Islet precursor cell (in vitro differentiated cells): Measurements from ENCODE around the gene ACBD4.
A peak's percentile ranks its signal among the peaks of the same experiment; 100 is the strongest.

ENCODE experiments used
- DNase-seq: peaks from one replicate; pipeline ENCODE4 v3.0.0-alpha.2; 2018

The ACBD4 gene

DNA sequence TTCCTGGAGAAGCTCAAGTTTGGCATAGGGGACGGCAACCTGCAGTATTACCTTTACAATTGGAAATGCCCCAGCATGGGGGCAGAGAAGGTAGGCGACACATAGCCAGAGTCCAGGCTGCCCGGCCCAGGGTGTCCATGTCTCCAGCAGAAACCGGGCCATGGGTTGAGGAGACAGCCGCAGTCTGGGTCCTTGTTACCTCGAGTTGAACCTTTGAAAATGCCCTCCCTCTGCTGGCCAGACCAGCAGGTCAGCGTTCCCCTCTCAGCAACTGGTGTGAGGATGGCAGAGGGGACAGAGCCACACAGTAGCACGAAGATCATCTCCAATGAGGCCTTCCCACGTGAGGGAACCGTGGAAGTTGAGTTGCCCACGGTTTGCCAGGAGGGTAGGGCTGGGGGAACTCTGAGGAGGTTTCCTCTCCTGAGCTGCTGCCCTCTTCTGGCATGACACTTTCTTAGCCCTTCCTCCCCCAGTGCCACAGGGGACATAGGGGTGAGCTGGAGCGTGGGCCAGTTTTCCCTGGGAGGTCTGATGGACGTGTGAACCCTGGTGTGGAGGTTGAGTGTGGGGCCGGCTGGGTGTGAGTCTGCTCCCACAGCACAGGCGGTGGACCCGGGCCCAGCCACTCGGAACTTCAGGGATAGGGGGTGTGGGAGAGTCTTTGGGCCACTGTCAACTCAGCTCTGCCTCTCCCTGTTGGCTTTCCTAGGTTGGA lies 30.4 kb upstream of the ACBD4 start:
- peak; percentile 52 for DNase-seq

DNA sequence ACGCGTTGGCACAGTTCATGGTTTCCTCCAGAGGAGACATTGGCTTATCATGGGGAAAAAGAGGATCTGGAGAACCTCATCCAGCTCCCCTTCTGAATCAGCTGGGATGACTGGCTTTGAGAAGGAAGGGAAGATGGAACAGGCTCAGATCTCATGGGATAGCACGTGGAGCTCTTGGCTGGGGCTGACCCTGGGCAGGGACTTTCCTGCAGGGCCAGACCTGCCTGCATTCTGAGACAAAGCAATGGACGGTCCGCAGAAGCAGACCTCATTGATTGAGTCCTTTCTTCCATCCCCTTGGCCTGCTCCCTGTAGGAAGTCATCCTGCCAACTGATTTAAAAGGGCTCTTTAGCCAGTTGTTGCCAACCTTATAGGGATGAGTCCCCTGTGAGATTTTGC lies 29.4 kb upstream of the ACBD4 start:
- DNase-seq, result no peak

DNA sequence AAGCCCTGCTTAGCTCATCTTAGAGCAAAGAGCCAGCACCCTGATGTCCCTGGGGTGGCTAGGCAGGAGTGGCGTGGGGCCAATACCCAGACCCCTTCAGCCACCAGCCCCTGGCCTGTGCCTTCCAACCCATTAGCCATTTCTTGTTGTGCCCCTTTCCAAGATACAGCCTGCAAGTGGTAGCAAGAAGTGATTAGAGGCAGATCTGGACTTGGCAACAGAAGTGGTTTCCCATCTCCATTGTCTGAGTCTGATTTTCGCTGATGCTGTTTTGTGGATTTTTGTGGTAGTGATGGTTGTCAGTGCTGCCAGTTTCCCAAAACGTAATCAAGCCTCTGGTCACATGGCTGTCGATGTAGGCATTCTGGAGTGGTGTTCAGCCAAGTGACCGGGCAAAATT lies 28.9 kb upstream of the ACBD4 start:
- DNase-seq, result no peak

DNA sequence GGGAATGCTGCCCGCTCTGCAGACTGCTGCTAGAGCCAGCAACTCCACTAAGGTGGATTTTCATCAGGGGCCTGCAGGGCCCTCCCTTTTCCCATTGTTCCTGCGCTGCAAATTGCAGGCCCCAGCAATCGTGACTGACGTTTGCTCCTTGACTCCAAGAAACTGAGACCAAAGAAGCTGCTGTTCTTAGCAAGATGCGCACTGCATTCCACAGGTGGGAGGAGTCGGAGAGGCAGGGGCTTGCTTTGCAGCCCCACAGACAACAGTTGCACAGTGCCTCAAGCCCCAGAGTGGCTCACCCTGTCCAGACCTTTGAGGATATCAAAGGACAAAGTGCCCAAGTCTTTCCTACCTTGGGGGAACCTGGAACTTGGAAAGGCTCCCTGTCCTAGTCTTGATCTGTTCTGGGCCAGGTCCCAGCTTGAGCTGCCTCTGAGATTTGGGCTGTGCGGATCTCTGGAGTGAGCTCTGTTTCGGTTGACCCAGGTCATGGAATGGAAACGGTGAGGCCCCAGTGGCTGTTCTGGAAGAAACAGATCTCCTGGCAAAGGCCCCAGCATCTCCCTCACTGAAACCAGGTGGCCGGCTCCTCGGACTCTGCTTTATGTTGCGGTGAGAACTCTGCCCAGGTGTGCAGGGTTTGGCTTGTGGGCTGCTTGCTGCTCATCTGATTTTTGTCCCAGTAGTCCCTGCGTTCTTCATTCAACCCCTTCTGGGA lies 28.0 kb upstream of the ACBD4 start:
- no peak for DNase-seq

DNA sequence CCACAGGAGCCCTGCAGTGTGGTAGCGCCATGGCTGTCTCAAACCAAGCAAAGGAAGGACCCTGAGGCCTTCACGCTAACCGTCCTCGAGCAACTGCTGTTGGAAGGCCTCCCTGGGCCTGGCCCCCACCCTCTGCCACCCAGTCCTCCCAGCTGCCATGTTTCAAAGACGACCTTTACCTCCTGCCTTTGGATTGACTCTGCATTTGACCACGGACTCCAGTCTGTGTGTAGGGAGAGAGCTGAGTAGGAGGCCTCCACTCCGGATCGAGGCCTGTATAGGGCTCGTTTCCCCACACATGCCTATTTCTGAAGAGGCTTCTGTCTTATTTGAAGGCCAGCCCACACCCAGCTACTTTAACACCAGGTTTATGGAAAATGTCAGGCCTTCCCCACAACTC lies 27.4 kb upstream of the ACBD4 start:
- no peak for DNase-seq

DNA sequence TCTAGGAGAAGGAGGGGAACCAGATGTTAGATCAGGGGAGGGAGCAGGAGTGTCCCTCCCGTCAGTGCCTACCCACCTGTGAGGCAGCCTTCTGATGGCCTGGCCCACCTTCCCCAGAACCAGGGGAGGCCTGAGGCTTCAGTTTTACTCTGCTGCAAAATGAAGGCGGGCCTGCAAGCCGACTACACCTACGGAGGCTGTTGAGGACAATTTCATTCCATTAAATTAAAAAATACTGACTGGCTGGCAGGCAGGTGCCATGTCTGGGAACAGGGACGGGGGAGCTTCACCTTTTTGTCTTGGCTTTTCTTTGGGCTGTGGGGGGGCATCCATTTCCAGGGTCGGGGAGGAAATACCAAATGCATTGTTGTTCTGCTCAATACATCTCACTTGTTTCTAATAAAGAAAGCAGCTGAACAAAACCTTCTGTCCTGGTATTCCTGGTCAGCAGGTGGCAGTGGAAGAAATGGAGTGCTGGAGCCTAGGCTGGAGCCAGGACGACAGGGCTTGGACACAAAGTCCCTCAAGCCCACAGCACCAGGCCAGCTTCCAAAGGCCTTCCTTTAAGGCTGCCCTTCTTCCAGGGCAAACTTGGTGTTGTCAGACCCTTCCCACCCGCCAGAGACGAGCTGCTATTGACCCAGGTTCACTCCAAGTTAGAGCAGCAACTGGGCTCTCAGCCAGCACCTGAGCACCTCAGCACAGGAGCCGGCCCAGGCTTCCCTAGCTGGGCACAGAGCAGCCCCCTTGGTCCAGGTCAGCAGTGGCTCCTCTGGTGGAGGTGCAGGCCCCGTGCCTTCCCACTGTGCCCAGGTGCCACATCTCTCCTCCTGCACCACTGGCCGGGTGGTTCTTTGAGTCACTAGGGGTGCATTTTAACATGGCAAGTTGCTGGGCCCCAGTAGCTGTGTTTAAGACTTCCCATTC lies 26.6 kb upstream of the ACBD4 start:
- DNase-seq, result no peak

DNA sequence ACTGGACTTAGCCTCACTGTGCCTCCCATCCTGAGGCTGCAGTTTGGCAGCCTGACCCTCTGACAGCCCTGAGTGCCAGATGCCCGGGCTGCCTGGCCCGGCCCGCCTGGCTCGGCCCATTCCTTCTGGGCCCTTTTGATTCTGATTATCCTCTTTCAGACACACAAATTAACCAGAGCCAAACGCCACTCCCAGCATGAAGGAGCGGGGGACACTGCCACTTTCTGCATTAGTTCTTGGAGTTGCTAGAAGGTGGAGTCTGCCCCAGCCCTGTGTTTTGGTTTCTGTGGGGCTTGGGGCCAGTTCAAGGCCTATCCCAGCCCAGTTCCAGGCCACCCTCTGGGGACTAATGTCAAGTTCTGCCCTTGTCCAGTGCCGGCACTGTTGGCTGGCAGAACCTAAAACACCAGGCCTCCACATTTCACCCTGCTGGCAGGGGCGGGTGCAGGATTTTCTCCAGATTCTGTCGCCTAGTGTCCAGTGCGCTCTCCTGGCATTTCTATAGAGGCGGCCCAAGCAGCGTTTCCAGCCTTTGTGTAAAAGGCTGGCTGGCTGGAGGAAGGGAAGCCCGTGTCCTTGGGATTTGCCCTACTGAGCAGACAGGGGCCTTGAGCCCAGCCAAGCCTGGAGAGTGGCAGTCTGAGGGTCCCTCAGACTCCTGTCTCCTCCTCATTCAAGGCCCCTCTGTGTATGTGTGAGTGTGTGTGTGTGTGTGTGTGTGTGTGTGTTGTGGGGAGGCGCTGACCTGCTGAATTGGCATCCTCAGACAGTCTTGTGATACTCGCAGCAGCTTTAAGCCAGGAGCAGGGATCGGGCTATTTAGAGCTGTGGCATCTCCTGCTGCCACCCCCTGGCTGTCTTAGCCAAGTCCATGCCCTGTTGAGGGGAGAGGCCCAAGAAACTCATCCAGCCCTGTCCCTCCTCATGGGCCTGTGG lies 24.5 kb upstream of the ACBD4 start:
- DNase-seq, result no peak

DNA sequence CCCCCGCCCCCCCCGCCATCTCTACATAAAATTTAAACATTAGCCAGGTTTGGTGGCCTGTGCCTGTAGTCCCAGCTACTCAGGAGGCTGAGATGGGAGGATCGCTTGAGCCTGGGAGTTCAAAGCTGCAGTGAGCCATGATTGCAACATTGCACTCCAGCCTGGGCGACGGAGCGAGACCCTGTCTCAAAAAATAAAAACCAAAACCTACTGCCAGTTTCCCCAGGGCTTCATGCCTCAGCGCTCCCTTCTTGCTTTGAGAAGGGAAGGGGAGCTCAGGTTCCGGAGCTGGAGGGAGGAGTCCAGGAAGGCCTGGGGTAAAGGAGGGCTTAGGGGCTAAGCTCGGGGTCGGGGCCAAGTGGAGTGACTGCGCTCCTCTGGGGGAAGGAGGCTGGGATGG lies 23.6 kb upstream of the ACBD4 start:
- DNase-seq, result no peak

DNA sequence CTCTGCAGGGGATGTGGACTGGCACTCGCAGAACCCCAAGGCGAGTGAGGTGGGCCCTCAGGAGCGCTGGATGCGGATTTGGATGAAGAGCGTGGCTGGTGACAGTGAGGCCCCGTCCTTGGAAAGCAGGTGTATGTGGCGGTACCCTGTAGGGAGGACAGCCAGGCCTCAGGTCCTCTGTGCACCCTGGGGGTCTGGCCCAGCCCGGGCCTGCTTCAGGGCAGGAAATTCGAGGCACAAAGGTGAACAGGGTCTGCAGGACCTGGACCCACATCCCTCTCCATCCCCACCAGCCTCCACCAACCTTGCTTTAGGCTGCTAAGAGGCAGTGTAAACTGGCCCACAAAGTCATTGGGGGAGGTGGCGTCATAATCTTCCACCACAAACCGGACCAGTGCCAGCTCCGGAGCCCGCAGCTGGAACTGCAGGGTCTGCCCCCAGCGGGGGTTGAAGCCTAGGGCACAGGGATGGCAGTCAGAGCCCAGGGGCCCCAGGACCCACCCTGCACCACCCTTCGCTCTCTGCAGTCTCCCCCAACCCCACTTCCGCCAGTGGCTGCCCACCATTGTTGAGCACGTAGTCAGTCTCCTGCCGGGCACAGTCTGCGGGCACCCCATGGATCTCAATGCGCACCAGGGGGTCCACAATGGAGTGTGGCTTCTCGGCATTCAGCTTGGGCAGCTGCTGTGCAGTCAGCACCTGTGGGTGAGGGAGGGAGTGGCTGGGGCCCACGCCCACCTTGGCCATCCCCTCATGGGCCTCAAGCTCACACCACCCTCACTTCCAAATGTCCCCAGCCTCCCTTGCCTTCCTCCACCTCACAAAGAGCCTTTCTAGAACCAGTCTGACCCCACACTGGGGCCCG lies 22.7 kb upstream of the ACBD4 start:
- no peak for DNase-seq

DNA sequence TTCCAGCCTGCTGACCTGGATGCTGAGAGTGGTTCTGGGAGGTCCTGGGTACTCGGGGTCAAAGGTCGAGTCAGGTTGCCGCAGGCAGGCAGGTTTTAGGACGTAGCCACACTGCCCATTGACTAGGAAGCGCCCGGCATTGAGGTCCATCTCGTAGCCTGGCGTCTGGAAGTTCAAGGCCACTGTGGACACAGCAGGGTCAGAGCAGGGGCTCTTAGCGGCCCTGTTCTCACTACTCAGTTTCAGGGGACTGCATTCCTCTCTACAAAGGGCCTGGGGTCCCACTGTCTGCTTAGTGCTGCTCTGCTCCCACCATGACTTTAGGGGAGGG lies 22.1 kb upstream of the ACBD4 start:
- no peak for DNase-seq

DNA sequence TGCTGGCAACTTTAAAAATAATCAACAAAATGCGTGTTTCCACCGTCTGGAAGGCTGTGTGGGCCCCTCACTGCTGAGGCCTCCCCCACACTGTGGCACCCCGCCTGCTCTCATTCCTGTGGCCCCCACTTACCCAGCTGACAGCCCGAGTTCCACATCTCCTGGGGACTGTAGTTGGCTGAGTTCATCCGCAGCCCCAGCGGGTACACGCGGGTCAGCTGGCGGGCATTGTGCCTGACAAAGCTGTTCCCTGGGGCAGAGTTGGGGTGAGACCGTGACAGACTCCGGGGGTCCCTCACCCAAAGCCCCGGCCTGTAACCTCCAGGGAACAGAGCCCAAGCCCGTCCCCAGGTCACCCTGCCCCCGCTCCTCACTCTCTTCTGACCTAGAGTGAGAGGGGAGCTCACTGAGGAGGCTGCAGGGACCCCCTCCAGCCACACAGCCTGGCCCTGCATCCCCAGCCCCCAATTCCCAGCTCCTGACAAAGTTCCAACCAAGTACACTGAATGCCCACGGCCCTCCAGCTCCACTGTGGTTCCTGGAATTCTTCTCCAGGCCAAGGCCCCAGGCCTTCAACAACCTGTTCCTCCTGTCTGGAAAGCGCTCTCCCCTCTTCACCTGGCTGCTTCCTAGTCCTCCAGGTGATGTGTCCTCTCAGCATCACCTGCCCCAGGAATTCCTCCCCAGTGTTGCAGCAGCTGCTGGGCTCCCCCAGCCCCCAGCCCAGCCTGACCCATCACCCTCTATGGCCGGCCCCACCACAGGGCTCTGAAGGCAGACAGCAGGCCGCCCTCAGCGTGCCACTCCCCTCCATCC lies 21.2 kb upstream of the ACBD4 start:
- peak; percentile 81 for DNase-seq

DNA sequence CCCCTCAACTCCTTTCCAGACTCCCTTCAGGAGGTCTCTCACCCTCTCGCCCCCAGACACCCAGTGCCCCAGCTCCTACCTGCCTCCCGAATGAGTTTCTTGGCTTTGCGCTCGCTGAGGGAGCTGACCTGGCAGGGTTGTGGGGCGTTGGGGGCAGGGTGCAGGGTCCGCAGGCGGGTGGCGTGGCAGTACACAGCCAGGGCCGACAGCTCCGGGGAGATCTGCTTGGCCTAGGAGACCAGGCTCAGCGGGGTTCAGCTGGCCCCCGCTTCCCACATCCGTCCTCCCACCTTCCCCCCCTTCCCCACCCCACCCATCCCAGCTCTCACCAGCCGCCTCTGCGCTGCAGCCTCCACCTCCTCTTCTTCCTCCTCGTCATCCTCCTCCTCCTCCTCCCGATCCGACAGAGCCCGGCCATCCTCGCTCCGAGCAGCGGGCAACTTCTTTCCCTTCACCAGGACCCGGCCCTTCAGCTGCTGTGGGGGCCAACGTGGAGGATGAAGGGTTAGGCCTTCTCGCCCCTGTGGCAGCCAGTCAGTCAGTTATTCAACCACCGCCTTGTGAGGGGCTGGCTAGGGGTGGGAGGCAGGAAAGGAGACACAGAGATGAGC lies 20.4 kb upstream of the ACBD4 start:
- DNase-seq, result no peak

DNA sequence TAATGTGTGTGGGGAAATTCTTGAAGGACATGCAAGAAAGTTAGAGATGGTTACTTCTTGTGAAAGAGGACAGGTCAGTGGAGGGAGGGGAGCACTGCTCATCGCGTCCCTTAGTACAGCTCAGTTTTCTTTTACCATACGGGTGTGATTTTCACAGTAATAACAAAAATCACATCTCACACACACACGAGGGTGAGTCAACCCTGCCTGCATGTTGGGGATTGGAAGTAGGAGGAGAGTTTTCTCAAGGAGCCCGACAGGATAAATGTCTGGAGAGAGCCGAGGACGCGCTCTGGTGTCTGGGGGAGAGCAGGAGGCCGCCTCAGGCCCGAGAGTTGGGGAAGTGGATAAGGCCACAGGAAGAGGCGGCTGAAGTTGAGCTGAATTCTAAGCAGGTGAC lies 19.6 kb upstream of the ACBD4 start:
- DNase-seq, result no peak

DNA sequence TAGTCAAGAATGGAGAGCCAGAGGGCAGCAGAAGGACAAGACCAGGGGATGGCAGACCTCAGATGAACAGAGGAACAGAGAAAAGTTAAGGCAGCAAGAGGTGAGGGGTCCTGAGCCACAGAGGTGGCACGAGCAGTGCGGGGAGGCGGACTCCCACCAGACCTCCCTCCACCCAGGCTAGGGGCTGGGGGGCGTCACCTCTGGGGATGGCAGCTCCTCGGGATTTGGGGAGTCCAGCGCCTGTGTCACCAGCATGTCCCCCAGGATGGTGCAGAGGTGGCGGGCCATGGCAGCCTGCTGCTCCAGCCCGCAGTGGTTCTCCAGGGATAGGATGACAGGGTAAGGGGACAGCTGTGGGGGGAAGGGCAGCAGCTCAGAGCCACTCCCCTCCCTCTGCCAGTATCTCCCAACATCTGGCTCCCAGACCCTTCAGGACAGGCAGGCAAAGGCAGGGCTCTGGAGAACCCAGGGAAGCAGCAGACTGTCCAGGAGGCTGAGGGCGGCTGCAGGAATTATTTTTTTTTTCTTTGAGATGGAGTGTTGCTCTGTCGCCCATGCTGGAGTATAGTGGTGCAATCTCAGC lies 19.0 kb upstream of the ACBD4 start:
- DNase-seq, result no peak

DNA sequence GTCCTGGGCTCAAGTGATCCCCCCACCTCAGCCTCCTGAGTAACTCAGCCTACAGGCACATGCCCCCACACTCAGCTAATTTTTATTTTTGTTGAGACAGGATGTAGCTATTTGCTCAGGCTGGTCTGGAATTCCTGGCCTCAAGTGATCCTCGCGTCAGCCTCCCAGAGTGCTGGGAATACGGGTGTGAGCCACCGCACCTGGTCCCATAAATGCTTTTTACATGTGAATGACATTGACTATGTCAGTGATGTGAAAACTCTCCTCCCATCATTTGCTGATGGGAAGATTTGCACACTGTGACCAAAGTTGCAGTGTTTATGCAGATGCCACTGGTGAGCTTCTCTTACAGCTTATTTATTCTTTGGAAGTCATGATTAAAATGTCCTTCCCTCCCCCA lies 18.2 kb upstream of the ACBD4 start:
- DNase-seq, result no peak

DNA sequence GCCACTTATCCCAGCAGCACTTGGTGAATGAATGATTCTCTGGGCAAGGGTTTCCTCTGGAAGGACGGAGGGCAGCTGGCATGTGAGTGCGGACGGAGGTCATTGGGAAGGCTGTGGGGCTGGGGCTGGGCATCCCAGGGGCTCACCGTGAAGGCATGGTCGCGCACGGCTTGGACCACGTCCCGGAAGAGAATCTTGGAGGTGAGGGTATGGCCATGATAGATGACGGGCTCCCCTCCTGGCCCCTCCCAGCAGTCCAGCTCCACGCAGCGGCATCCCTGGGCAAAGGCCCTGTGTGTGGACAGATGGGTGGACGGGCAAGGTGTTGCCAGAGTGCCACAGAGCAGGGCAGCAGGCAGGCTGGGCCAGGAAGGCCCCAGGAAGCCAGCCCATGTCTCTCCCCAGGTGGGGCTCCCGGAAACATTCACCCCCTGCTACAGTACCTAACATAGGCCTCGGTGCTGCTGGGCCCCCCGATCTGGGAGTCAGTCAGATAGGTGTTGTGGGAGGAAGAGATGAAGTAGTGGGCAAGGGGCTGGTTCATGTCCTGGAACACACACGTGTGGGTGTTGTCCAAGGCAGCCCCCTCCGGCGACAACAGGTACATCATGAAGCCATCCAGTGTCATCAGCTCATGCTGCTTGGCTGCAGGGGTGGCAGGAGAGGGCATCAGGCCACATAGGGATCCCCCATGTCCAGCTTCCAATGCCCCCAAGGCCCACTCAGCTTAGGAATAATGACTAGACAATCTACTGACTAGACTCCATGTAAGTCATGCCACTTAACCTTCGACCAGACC lies 17.4 kb upstream of the ACBD4 start:
- no peak for DNase-seq

DNA sequence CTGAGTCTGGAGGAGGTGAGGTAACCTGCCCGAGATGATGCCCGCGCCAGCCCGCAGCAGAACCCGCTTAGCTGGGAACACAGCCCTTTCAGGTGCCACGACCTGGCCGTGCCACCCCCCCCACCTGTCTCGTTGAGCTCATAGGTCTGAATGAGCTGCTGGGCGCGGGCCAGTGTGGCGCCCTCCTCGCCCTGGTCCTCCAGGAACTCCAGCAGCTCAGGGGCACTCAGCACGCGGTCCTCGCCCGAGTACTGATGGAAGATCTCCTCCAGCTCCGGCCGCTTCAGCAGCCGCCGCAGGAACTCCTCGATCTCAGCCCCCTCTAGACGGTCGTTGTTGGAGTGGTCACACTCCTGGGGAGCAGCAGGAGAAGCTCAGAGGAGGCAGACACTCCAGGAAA lies 16.8 kb upstream of the ACBD4 start:
- DNase-seq, result no peak

DNA sequence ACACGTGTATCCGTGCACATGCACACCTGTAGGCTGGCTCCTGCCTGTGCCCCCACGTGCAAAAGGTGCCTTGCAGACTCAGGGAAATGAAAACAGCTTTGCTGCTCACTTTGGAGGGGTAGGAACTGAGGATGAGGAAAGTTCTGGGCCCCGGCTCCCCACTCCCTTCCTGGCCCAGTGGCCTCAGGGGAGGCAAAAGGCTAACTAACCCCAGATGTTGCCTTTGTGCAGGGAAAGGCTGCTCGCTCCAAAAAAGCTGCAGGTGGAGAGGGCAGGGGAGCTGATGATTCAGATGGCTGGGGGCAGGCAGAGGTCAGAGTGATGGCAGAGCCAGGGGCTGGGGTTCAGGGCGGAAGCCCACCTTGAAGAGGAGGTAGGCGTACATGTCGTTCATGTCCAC lies 15.5 kb upstream of the ACBD4 start:
- DNase-seq, result no peak

DNA sequence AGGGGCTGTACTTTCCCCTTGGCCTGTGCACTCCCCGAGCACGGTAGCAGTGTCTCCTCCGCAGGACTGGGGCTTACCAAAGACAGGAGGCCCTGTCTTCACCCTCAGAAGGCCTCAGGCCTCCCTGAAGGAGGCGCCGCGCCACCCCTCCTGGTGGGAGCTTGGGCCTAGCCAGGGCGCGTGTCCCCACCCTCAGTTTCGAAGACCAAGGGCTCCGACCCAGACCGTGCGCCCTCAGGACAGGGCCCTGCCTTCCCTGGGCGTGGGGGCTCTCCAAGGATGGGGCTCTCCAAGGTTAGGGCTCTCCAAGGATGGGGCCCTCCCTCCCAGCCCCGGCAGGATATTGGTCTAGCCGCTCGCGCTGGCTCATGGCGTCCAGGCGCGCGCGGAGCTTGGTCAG lies 14.9 kb upstream of the ACBD4 start:
- DNase-seq, result no peak
